GM20000 (cell line): ENCODE measurements around the gene TMEM129.
A peak's percentile ranks its signal among the peaks of the same experiment; 100 is the strongest.

Source experiments
- DNase-seq: peaks from one replicate; pipeline ENCODE4 v3.0.0; 2012; ENCODE audit warnings: low spot score
- CTCF ChIP-seq: IDR thresholded peaks from 2 replicates; pipeline ENCODE4 v1.5.1; 2012; ENCODE audit warnings: mild to moderate bottlenecking, control low read depth; ENCODE audit errors: extremely low read depth, missing control alignments

Gene TMEM129

GRCh38 chr4:1720163-1720983 lies 750 bp downstream of the TMEM129 start:
- TF ChIP-seq CTCF: no peak
- peak; percentile 74 for DNase-seq

GRCh38 chr4:1718095-1718850 lies 2.9 kb downstream of the TMEM129 start:
- no peak for DNase-seq

GRCh38 chr4:1717129-1718094 lies 3.7 kb downstream of the TMEM129 start:
- no peak for TF ChIP-seq CTCF
- DNase-seq: no peak

More at GRCh38 chr4:1718095-1718850, 2.9 kb downstream of the TMEM129 start:
- TF ChIP-seq CTCF: no peak

DNA sequence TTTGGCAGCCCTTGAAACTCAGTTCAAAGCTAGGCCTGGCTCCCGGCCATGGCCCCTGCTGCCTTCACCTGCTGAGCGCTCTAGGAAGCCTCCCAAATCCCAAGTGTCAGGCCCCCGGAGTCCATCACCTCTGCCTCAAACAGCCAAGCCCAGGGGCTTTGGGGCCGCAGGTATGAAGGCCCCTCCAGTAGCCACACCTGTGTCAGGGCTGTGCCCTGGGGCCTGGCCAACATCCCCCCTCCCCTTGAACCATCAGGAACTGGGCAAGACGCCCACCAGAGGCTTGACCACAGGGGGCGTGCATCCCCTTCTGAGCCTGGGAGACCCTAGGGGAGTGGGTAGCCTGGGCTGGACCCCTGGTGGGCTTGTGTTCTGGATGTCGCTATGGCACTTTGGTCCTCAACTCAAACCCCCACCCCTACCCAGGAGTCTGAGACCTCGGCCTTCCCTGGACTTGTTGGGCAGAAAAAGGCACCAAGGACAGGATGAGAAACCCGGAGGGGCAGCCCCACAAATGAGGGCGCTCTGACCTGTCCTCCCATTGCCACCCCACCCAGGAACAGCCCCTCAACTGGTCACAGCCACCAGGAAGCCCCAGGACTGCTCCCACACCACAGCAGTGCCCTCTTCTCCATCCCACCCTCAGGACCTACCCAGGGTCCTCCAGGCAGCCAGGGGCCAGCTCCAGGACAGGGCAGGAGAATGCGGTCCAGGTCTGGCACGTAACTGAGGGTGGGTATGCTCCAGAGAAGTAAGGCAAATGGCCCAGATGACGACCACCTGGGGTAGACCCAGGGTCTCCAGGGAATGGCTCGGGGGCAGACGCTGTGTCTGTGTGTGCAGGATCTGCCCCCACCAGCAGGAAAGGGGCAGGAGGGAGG lies 4.8 kb downstream of the TMEM129 start:
- TF ChIP-seq CTCF: no peak
- no peak for DNase-seq

GRCh38 chr4:1715002-1715758 lies 5.9 kb downstream of the TMEM129 start:
- peak; percentile 58 for DNase-seq
- TF ChIP-seq CTCF: no peak
